ENCODE data around the gene SLC1A3. TPM values are rescaled to one million over a fixed set of nuclear protein-coding genes. Genes with fewer than 3 reads are reported as not detected.

SLC1A3 gene
- total RNA-seq, 1 experiment from 2014 or later = 18.6 TPM

DNA sequence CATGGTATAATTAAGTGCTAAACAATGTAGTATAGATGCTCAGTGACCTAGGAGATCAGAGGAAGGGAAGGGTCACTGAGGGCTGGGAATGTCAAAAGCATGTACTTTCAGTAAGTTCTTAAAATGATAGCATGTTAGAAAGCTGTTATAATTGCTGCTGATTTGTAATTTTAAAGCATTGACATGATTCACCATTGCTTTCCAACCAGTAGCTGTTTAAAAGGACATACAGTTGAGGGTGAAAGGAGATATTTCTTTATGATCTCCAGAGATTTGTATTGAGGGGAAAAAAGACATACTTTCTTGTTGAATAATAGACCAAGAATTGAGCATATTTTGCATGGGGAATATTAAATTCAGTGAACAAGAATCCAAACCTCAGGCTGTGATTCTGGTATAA, 1.2 kb upstream of the SLC1A3 start:
- Histone ChIP-seq H3K23ac (ENCODE audit: insufficient read length, low read depth, low read length) (no peak overlapping the region), H3K18ac (ENCODE audit: insufficient read length, low read depth, low read length) (no peak overlapping the region), H2BK15ac (ENCODE audit: low read depth, low read length) (no peak overlapping the region), H2BK12ac (ENCODE audit: insufficient read length, low read depth, low read length) (no peak overlapping the region), H4K20me1 (ENCODE audit: control insufficient read depth, insufficient read depth, insufficient read length) (no peaks in the 10 kb centered on the region), H3K27ac (ENCODE audit: insufficient read length, low read depth, low read length) (no peak overlapping the region), H4K5ac (ENCODE audit: insufficient read length, low read depth, low read length) (no peak overlapping the region), H3K79me1 (ENCODE audit: insufficient read depth, low read depth, low read length, poor library complexity, severe bottlenecking) (no peaks in the 10 kb centered on the region), H3K4me1 (ENCODE audit: insufficient read depth, low read length) (peaks cover 6% of the 10 kb centered on the region; the same call in 1 of the 2 replicates), H3K9me3 (ENCODE audit: control insufficient read depth, low read depth, low read length) (no peaks in the 10 kb centered on the region), H3K9ac (ENCODE audit: extremely low read depth, insufficient read length, low read length) (no peak overlapping the region), H2AFZ (ENCODE audit: low read length) (no peak overlapping the region), H3K14ac (ENCODE audit: insufficient read depth, low read length) (no peak overlapping the region), H2AK5ac (ENCODE audit: insufficient read length, low read length) (no peak overlapping the region), H3K4me2 (ENCODE audit: insufficient read depth, insufficient read length, low read length) (no peak overlapping the region), H3K79me2 (ENCODE audit: insufficient read depth, low read length) (no peaks in the 10 kb centered on the region), H3K4ac (ENCODE audit: low read depth, low read length) (no peak overlapping the region), H2BK120ac (ENCODE audit: low read depth, low read length, poor library complexity, severe bottlenecking) (no peak overlapping the region), H4K8ac (replicated peaks; ENCODE audit: insufficient read length, low read depth, low read length) (no peak overlapping the region), H3T11ph (ENCODE audit: low read length) (no peak overlapping the region), H4K91ac (ENCODE audit: insufficient read length, low read depth, low read length) (no peak overlapping the region), H3K27me3 (ENCODE audit: insufficient read depth, low read length) (no peaks in the 10 kb centered on the region), H2BK20ac (ENCODE audit: low read depth, low read length, poor library complexity, severe bottlenecking) (no peak overlapping the region), H3K23me2 (ENCODE audit: insufficient read length, low read depth, low read length, poor library complexity, severe bottlenecking) (peaks cover 5% of the 10 kb centered on the region), H2BK5ac (ENCODE audit: insufficient read length, low read length) (no peak overlapping the region), H3K56ac (ENCODE audit: insufficient read length, low read depth, low read length) (no peak overlapping the region)
- no peak for DNase-seq
- TF ChIP-seq, protein P1, sequence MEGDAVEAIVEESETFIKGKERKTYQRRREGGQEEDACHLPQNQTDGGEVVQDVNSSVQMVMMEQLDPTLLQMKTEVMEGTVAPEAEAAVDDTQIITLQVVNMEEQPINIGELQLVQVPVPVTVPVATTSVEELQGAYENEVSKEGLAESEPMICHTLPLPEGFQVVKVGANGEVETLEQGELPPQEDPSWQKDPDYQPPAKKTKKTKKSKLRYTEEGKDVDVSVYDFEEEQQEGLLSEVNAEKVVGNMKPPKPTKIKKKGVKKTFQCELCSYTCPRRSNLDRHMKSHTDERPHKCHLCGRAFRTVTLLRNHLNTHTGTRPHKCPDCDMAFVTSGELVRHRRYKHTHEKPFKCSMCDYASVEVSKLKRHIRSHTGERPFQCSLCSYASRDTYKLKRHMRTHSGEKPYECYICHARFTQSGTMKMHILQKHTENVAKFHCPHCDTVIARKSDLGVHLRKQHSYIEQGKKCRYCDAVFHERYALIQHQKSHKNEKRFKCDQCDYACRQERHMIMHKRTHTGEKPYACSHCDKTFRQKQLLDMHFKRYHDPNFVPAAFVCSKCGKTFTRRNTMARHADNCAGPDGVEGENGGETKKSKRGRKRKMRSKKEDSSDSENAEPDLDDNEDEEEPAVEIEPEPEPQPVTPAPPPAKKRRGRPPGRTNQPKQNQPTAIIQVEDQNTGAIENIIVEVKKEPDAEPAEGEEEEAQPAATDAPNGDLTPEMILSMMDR (conservative IDR thresholded peaks at IDR 0.05) = no peak
- no peaks in the 10 kb centered on the region for H3K9me3 Mint-ChIP-seq
- peaks cover 47 to 60% of the 10 kb centered on the region in 2 experiments for H3K4me1 Mint-ChIP-seq
- peaks cover 5% of the 10 kb centered on the region for H3K27me3 Mint-ChIP-seq (ENCODE audit: low read depth)
- H3K36me3 Mint-ChIP-seq (ENCODE audit: insufficient read depth in 1 of 3, low read depth in 3 of 3) = peaks cover 0 to 11% (median 4%) of the 10 kb centered on the region in 3 experiments; a peak in 4 of 7 replicates
- no peak overlapping the region; a peak in 1 of 7 replicates for H3K27ac Mint-ChIP-seq
- peak overlapping the region in 1 of 2 experiments; percentile 33; a peak in 2 of 5 replicates for H3K4me3 Mint-ChIP-seq

Measured in H9 (cell line).